HepG2 (cell line): ENCODE measurements around the gene P3H4. TPM values are rescaled to one million over a fixed set of nuclear protein-coding genes. Genes with fewer than 3 reads are reported as not detected.

ENCODE experiments used
- CEBPG ChIP-seq: IDR thresholded peaks from 2 replicates; pipeline ENCODE4 v1.6.1; 2016
- EED ChIP-seq: sonication (generic); formaldehyde crosslinking; IDR thresholded peaks from 2 replicates; pipeline ENCODE4 v1.5.0; 2020; ENCODE audit warnings: mild to moderate bottlenecking, missing genetic modification reagents
- HMG20A ChIP-seq: IDR thresholded peaks from 2 replicates; pipeline ENCODE4 v1.6.1; 2016; ENCODE audit warnings: borderline replicate concordance
- KMT2A ChIP-seq: sonication (generic); formaldehyde crosslinking; IDR thresholded peaks from 2 replicates; pipeline ENCODE4 v1.4.0; 2020; ENCODE audit warnings: missing genetic modification reagents
- MAFK ChIP-seq, 2 experiments: IDR thresholded peaks in 1 of 2; conservative IDR thresholded peaks in 1 of 2; 2 replicates each; pipeline ENCODE4 v1.6.1; 2011; ENCODE audit warnings: improper control_type of control experiment in 2 of 2, low read length in 2 of 2
- MED13 ChIP-seq: sonication (generic); formaldehyde crosslinking; IDR thresholded peaks from 2 replicates; pipeline ENCODE4 v1.5.0; 2020; ENCODE audit warnings: missing genetic modification reagents
- MTF1 ChIP-seq: sonication (generic); formaldehyde crosslinking; IDR thresholded peaks from 2 replicates; pipeline ENCODE4 v1.5.0; 2020; ENCODE audit warnings: missing genetic modification reagents
- MZF1 ChIP-seq: sonication (generic); formaldehyde crosslinking; IDR thresholded peaks from 2 replicates; pipeline ENCODE4 v1.8.1; 2023; ENCODE audit warnings: mild to moderate bottlenecking, missing genetic modification reagents, borderline replicate concordance
- NBN ChIP-seq: fragments of 450-650 bp; conservative IDR thresholded peaks from 2 replicates; pipeline ENCODE4 v1.6.1; 2017
- PHF21A ChIP-seq: sonication (generic); formaldehyde crosslinking; IDR thresholded peaks from 2 replicates; pipeline ENCODE4 v1.5.0; 2020; ENCODE audit warnings: mild to moderate bottlenecking, missing genetic modification reagents
- RCOR2 ChIP-seq: IDR thresholded peaks from 2 replicates; pipeline ENCODE4 v1.6.1; 2016; ENCODE audit warnings: missing biosample characterization, missing genetic modification reagents
- SPEN ChIP-seq: sonication (generic); formaldehyde crosslinking; IDR thresholded peaks from 2 replicates; pipeline ENCODE4 v1.5.1; 2020; ENCODE audit warnings: low read depth, mild to moderate bottlenecking, missing genetic modification reagents
- TFDP1 ChIP-seq: IDR thresholded peaks from 2 replicates; pipeline ENCODE4 v1.6.1; 2016; ENCODE audit warnings: missing compliant biosample characterization, missing genetic modification reagents, borderline replicate concordance
- ZFP82 ChIP-seq: sonication (generic); formaldehyde crosslinking; IDR thresholded peaks from 2 replicates; pipeline ENCODE4 v1.5.1; 2020; ENCODE audit warnings: mild to moderate bottlenecking, missing genetic modification reagents, borderline replicate concordance
- ZFP90 ChIP-seq: sonication (generic); formaldehyde crosslinking; IDR thresholded peaks from 2 replicates; pipeline ENCODE4 v1.8.0; 2022; ENCODE audit warnings: missing genetic modification reagents, mild to moderate bottlenecking, inconsistent platforms, borderline replicate concordance
- ZNF205 ChIP-seq: IDR thresholded peaks from 2 replicates; pipeline ENCODE4 v1.6.1; 2018; ENCODE audit warnings: missing biosample characterization, missing genetic modification reagents
- ZNF558 ChIP-seq: sonication (generic); formaldehyde crosslinking; IDR thresholded peaks from 2 replicates; pipeline ENCODE4 v1.9.0; 2022; ENCODE audit warnings: mild to moderate bottlenecking, missing genetic modification reagents, borderline replicate concordance
- ZNF563 ChIP-seq: sonication (generic); formaldehyde crosslinking; IDR thresholded peaks from 2 replicates; pipeline ENCODE4 v1.8.0; 2022; ENCODE audit warnings: mild to moderate bottlenecking, moderate library complexity, missing genetic modification reagents
- ZSCAN21 ChIP-seq: sonication (generic); formaldehyde crosslinking; IDR thresholded peaks from 2 replicates; pipeline ENCODE4 v1.8.0; 2022; ENCODE audit warnings: mild to moderate bottlenecking, missing genetic modification reagents, moderate library complexity, borderline replicate concordance
- polyA plus RNA-seq, 8 experiments: library from polyadenylated mRNA; depleted of rRNA in 3 of 8; stranded (reverse) in 7 of 8; unstranded in 1 of 8; fragments of >200 nt; fragmentation: Illumina TruSeq in 4 of 8; extraction: Trizol in 4 of 8; gene quantifications; 2 replicates each; pipeline versions ENCODE4 v1.2.1 to v1.2.3, GENCODE V29; 2011 to 2016; ENCODE audit warnings: low read depth in 4 of 8, missing spikeins in 1 of 8, mixed read lengths in 1 of 8; ENCODE audit not compliant: insufficient read depth in 1 of 8
- total RNA-seq, 5 experiments: library from RNA; depleted of rRNA; stranded (reverse); fragments of >200 nt; fragmentation: Illumina TruSeq; extraction: Trizol; gene quantifications; 2 replicates each; pipeline ENCODE4 v1.2.3, GENCODE V29; 2016; ENCODE audit warnings: low read depth in 1 of 5
- TF ChIP-seq, protein P1 (sequence below): IDR thresholded peaks from 2 replicates; pipeline ENCODE4 v1.6.1; 2012; ENCODE audit warnings: low read depth, low read length, improper control_type of control experiment
- TF ChIP-seq, protein P2 (sequence below): sonication (generic); formaldehyde crosslinking; conservative IDR thresholded peaks from 2 replicates; pipeline ENCODE4 v1.4.0; 2020; ENCODE audit warnings: mild to moderate bottlenecking, missing genetic modification reagents, moderate library complexity

Gene P3H4
- total and polyA plus RNA-seq, 2 of the 13 experiments (the other 11 are each of a cell fraction or from before 2014, with no cell fraction given), result 37.1 to 50.6 TPM

GRCh38 chr17:41777574-41778188 is 34.1 kb downstream of the P3H4 start (continued):
- no peak for TF ChIP-seq ZFP82 (CRISPR knock-in tag)
- no peak for TF ChIP-seq TFDP1 (CRISPR knock-in tag)
- TF ChIP-seq KMT2A, result 0 out of 2 replicates have a peak, but pooled peaks have one; percentile 64
- TF ChIP-seq MAFK (conservative IDR thresholded peaks at IDR 0.05 in 1 of 2, IDR thresholded peaks at IDR 0.05 in 1 of 2; ENCODE audit: low read length in 2 of 2), result no peak
- peak; percentile 69; the same call in 1 of the 2 replicates for TF ChIP-seq RCOR2 (CRISPR knock-in tag)
- TF ChIP-seq MZF1, result no peak
- TF ChIP-seq, protein P1, sequence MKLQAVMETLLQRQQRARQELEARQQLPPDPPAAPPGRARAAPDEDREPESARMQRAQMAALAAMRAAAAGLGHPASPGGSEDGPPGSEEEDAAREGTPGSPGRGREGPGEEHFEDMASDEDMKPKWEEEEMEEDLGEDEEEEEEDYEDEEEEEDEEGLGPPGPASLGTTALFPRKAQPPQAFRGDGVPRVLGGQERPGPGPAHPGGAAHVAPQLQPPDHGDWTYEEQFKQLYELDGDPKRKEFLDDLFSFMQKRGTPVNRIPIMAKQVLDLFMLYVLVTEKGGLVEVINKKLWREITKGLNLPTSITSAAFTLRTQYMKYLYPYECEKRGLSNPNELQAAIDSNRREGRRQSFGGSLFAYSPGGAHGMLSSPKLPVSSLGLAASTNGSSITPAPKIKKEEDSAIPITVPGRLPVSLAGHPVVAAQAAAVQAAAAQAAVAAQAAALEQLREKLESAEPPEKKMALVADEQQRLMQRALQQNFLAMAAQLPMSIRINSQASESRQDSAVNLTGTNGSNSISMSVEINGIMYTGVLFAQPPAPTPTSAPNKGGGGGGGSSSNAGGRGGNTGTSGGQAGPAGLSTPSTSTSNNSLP, result no peak
- TF ChIP-seq HMG20A, result peak; percentile 80
- 0 out of 2 replicates have a peak, but pooled peaks have one; percentile 12 for TF ChIP-seq ZNF205 (CRISPR knock-in tag)
- no peak for TF ChIP-seq CEBPG (CRISPR knock-in tag)
- TF ChIP-seq NBN, result no peak
- no peak for TF ChIP-seq ZNF558
- TF ChIP-seq ZNF563, result no peak; the same call in 1 of the 2 replicates
- no peak for TF ChIP-seq MTF1 (CRISPR knock-in tag)
- TF ChIP-seq, protein P2, sequence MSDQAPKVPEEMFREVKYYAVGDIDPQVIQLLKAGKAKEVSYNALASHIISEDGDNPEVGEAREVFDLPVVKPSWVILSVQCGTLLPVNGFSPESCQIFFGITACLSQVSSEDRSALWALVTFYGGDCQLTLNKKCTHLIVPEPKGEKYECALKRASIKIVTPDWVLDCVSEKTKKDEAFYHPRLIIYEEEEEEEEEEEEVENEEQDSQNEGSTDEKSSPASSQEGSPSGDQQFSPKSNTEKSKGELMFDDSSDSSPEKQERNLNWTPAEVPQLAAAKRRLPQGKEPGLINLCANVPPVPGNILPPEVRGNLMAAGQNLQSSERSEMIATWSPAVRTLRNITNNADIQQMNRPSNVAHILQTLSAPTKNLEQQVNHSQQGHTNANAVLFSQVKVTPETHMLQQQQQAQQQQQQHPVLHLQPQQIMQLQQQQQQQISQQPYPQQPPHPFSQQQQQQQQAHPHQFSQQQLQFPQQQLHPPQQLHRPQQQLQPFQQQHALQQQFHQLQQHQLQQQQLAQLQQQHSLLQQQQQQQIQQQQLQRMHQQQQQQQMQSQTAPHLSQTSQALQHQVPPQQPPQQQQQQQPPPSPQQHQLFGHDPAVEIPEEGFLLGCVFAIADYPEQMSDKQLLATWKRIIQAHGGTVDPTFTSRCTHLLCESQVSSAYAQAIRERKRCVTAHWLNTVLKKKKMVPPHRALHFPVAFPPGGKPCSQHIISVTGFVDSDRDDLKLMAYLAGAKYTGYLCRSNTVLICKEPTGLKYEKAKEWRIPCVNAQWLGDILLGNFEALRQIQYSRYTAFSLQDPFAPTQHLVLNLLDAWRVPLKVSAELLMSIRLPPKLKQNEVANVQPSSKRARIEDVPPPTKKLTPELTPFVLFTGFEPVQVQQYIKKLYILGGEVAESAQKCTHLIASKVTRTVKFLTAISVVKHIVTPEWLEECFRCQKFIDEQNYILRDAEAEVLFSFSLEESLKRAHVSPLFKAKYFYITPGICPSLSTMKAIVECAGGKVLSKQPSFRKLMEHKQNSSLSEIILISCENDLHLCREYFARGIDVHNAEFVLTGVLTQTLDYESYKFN, result peak; percentile 74
- peak; percentile 98 for TF ChIP-seq ZFP90 (CRISPR knock-in tag)
- TF ChIP-seq SPEN (CRISPR knock-in tag), result peak; percentile 65; the same call in 1 of the 2 replicates
- no peak for TF ChIP-seq EED (CRISPR knock-in tag)
- no peak for TF ChIP-seq ZSCAN21 (CRISPR knock-in tag)
- peak; percentile 95 for TF ChIP-seq PHF21A (CRISPR knock-in tag)
- 0 out of 2 replicates have a peak, but pooled peaks have one; percentile 28 for TF ChIP-seq MED13 (CRISPR knock-in tag)
